SKM-1 treated with dmso at 0.1 percent for 144 hours (cell line): ENCODE data around the gene IL23R.

Experiments used
- DNase-seq: peaks from one replicate; lab custom pipeline; 2025; ENCODE audit not compliant: unreplicated experiment; lab: John Stamatoyannopoulos, UW

Gene IL23R

DNA sequence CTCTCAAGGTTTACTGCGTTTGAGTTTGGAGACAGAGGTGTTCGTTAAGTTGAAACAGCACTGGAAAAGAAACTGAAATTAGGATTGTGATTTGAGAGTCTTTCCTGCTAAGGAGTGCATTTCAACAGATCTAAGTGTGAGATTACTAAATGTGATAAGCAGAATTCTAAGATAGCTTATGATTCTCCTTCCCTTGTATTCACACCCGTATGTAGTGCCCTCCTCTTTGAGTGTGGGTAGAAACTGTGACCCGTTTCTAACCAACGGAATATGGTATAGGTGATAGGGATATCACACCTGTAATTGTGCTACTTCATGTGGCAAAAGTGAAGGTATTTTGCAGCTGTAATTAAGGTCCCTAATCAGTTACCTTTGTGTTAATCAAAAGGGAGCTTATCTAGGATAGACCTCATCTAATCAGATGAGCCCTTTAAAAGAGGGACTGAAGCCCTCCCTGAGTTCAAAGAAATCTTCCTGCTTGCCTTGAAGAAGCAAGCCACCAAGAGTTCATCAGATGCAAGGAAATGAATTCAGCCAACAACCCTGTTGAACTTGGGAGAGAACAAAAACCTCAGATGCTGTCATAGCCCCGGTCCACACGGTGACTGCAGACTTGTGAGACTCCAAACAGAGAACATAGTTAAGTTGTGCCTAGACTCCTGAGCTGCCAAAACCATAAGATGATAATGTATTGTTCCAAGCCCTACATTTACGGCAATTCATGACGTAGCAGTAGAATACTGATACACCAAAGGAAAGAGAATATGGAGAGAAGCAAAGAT, 128.8 kb downstream of the IL23R start:
- no peak for DNase-seq

DNA sequence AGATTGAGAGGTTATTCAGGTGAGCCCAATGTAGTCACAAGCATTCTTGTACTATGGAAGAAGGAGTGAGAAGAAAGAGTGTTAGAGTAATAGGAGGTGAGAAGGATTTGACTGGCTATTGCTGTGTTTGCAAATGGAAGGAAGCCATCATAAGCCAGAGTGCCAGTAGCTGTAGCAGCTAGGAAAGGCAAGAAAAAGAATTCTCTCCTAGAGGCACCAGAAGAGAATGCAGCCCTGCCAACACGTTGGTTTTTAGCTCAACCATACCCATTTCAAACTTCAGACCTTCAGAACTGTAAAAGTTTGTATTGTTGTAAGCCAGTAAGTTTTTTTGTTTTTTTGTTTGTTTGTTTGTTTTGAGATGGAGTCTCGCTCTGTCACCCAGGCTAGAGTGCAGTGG, 132.5 kb downstream of the IL23R start:
- no peak for DNase-seq

DNA sequence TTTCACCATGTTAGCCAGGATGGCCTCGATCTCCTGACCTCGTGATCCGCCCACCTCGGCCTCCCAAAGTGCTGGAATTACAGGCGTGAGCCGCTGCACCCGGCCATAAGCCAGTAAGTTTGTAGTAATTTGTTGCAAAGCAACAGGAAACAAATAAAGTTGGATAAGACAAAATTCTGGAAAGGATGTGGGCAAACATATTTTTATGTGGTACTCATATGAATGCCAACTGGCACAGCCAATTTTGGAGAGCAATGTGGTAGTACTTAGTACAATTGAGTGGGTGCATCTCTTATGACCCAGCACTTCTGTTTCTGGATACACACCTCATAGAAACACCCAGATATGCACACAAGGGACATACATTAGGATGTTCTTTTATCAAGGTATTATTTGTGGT, 133.0 kb downstream of the IL23R start:
- DNase-seq: no peak

DNA sequence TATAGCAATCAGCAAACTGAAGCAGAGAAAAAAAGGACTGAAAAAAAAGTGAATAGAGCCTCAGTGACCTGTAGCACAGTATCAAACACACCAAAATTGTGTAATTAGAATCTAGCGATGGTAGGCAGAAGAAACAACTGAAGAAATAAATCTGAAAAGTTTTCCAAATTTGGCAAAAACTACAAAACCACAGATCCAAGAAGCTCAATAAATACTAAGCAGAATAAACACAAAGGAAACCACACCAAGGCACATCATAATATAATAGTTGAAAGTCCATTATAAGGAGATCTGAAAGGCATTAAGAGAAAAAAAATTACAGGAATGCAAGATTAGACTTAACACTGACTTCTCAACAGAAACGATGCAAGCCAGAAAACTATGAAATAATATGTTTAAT, 134.3 kb downstream of the IL23R start:
- DNase-seq: no peak

DNA sequence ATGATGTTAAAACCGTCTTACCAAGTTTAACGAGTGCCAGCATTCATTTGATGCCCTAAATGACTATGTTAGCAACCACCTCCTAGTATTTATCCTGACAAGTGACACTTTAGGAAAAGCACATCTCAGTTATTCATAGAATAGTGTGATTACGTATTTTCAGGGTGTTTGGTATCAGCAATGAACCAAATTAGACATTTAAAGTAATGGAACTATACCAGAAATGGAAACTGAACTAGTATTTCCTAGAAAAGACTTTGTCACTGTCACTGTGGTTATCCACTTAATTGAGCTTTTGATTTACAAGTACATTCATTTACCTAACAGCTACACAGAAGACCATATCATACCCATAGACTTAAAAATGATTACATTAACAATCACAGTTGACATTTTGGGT, 137.8 kb downstream of the IL23R start:
- DNase-seq: no peak

DNA sequence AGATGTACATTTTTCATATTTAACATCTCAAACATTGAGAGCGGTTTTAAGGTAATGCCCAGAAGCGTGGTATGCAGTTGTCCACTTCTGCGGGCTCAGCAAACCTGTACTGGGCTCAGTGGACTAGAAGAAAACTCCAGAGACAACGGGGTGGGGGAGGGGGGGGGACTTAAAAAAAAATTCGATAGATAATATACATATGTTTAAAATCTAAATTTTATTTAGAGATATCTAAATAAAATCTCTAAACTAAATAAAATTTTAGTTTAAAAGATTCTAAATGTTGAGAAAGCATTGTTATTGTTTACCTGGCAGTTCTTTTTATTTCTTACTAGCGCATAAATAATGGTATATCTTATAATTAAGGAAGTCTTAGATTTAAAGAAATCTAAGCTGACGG, 140.3 kb downstream of the IL23R start:
- DNase-seq: no peak

DNA sequence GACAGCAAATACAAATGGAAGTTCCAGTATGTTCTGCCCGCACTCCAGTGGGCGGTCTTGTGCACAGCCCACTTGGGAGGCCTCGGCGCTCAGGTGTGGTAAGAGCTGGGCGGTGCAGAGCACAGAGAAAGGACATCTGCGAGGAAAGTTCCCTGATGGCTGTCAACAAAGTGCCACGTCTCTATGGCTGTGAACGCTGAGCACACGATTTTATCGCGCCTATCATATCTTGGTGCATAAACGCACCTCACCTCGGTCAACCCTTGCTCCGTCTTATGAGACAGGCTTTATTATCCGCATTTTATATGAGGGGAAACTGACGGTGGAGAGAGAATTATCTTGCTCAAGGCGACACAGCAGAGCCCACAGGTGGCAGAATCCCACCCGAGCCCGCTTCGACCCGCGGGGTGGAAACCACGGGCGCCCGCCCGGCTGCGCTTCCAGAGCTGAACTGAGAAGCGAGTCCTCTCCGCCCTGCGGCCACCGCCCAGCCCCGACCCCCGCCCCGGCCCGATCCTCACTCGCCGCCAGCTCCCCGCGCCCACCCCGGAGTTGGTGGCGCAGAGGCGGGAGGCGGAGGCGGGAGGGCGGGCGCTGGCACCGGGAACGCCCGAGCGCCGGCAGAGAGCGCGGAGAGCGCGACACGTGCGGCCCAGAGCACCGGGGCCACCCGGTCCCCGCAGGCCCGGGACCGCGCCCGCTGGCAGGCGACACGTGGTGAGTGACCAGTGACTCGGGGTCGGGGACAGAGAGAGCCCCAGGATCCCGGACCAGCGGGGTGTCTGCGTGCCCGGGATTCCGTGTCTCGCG, 141.2 kb downstream of the IL23R start, which contains the start of gene IL12RB2:
Gene IL12RB2, plus strand, starts transcription at position 623 of the 810 bp plus-strand sequence. CDS start 12,496 bp downstream, outside the sequence.
- DNase-seq: peak; percentile 31

DNA sequence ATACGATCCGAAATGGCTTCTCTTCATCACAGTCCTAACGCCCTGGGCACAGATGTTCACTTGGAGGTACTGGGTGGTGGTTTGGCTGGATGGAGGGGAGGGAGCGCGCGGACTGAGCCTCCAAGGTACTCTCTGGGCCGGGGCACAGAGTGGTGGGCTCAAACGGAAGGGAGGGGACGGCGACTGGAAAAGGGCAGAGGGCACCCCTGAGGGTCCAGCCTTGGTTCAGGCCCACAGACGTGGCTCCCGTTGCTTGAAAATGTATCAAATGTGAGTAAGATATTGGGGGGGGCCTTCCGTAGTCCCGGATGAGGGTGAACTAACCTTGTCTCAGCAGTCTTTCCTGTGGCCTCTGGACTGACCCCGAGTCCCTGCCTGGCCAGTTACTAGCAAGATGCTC, 141.9 kb downstream of the IL23R start:
- DNase-seq: peak; percentile 15
